ENCODE measurements around the gene RASGRP1. TPM values are rescaled to one million over a fixed set of nuclear protein-coding genes. Genes with fewer than 3 reads are reported as not detected.

RASGRP1 gene
- polyA plus RNA-seq, 3 donors, result 0.34 to 0.76 (median 0.40) TPM

- WGBS, 3 donors, result 63 to 72% (median 72%) methylated on average over 5 of the region's 5 CpGs
- no peak overlapping the region for H3K27ac ChIP-seq (ENCODE audit: low read depth, low read length)
Measured at GRCh38 chr15:38521316-38521715, 43.3 kb downstream of the RASGRP1 start.

DNA sequence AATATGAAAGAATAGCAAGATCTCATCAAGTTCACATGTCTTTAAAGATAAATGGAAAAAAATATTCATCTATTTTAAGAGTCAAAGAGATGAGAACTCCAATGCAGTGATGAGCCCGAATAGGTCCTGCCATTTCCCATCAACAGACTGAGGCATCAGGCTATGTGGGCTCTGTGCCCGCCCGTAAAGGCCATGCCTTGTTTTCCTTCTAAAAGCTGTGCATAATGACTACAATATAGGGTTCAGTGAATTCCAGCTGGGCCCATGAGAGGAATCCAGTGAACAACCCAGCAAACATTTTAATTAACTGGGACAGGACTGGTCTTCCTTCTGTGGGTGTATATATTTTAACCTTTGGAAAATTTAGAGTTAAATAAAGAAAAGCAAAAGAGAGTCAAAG lies 44.6 kb downstream of the RASGRP1 start:
- WGBS, 3 donors, result 91 to 99% (median 95%) methylated on average over 3 of the region's 3 CpGs
- no peak overlapping the region for H3K27ac ChIP-seq (ENCODE audit: low read depth, low read length)

DNA sequence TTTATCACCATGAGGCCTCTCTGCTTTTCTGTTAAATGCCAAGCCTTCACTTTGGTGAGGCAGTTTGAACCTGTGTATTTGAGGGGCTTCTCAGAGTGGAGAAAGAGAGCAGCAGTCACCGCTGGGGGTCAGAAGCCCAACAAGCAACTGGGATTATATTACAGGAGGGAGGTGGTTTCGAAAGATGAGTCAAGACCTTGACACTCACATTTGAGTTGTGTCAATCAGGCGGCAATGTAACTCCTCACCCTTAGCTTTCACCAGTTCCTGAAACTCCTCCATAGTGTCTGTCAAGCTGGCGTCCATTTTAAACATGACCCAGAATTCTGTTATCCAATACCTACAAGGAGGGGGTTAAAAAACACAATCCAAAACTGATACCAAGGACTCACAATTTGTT lies 46.5 kb downstream of the RASGRP1 start:
- 80 to 92% (median 84%) methylated on average over 4 of the region's 4 CpGs for WGBS, 3 donors

DNA sequence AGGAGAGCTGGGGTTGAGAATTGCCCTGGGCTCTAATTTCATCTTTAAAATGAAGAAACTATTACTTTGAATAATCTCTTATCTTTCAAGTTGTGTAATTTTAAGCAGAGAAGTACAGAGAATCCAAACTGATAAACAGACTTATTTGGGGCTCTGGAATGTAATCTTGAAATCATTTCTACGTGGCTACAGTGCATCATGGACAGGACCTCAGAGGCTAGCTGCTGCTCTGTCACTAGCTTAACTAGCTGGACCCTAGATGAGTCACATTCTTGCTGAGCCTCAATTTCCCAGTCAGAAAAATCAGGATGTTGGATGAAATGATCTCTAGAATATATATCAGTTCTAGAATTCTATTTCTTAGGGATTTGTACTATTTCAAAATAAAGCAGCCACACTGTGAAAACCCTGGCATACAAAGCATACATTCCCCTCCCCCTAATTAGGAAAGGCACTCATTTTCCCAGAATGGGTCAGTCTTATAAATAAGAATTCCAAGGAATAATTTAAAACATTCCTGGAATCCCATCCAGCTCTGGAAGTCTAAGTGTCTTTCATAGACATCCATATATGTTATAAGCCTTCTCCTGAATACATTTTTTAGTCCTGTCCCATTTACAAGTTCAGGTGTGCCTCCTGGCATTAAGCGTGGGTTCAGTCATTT lies 47.2 kb downstream of the RASGRP1 start:
- WGBS, 3 donors, result 62 to 73% (median 69%) methylated on average over 2 of the region's 2 CpGs
- no peak overlapping the region for H3K27ac ChIP-seq (ENCODE audit: low read depth, low read length)

More for the DNA sequence above, 46.5 kb downstream of the RASGRP1 start:
- no peak overlapping the region for H3K27ac ChIP-seq (ENCODE audit: low read depth, low read length)

DNA sequence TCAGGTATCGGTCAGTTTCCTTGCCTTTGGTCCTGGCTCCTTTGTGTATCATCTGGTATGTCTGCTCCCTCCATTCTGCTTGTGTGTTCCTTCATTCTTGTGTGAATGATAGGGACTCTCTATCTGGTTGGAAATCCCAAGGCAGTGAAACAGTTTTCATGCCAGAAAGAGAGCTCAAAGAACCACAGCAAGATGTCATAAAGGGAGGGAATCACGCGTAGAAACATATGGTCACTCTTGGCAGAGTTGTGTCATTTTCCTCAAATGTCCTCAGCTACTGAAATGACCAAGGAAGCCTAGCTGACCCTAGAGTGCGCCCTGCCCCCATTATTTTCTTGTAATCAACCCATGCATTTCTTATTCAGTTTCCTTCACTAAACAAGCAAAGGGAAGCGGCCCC lies 48.0 kb downstream of the RASGRP1 start:
- H3K27ac ChIP-seq (ENCODE audit: low read depth, low read length), result no peak overlapping the region
- 65 to 82% (median 73%) methylated on average over 5 of the region's 5 CpGs for WGBS, 3 donors

DNA sequence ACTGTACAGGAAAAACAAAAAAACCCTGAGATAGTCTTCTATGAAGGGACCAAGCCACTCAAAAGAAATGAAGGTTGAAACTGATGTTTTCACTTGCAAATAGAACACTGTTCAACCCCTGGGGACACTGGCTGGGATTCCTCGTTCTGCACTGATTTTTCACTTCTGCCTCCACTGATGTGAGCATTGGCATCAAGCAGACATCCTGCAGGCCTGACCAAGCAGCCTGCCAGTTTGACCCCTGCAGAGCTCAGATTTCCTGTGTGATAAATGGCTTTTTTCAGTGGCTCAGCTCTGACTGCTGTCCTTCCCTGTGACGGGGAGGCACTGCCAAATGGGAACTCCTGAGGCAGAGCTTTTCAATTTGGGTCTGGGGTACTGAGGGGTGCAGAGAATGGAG lies 50.0 kb downstream of the RASGRP1 start:
- no peak overlapping the region for H3K27ac ChIP-seq (ENCODE audit: low read depth, low read length)
- WGBS, 3 donors, result 58 to 72% (median 68%) methylated on average over 2 of the region's 2 CpGs

DNA sequence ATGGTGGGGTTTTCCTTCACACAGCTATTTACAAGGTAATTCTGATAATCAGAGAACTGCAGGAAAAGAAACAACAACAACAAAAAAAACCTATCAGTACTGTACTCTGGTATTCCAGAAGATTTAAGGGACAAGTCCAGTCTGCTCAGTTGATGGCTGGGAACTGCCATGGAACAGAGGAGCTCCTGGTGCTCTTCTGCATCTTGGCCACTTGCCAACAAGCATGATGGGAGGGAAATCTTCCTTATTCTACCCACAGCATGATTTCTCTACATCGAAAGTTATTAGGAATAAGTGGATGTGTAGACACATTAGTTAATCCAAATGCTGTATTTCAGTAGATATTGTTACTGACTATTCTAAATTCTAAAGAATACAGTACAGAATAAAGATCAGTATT lies 51.7 kb downstream of the RASGRP1 start:
- 78 to 94% (median 88%) methylated on average over 1 of the region's 1 CpG for WGBS, 3 donors

GRCh38 chr15:38509152-38509551 lies 55.5 kb downstream of the RASGRP1 start:
- 86 to 95% (median 90%) methylated on average over 4 of the region's 4 CpGs for WGBS, 3 donors
- no peak overlapping the region for H3K27ac ChIP-seq (ENCODE audit: low read depth, low read length)

More for the DNA sequence above, 51.7 kb downstream of the RASGRP1 start:
- no peak overlapping the region for H3K27ac ChIP-seq (ENCODE audit: low read depth, low read length)

- 59 to 86% (median 80%) methylated on average over 3 of the region's 3 CpGs for WGBS, 3 donors
- no peak overlapping the region for H3K27ac ChIP-seq (ENCODE audit: low read depth, low read length)
Measured at GRCh38 chr15:38508647-38509046, 56.0 kb downstream of the RASGRP1 start.

GRCh38 chr15:38507570-38507969 lies 57.0 kb downstream of the RASGRP1 start:
- no peak overlapping the region for H3K27ac ChIP-seq (ENCODE audit: low read depth, low read length)
- 83 to 91% (median 84%) methylated on average over 7 of the region's 7 CpGs for WGBS, 3 donors

GRCh38 chr15:38506997-38507396 lies 57.6 kb downstream of the RASGRP1 start:
- H3K27ac ChIP-seq (ENCODE audit: low read depth, low read length), result no peak overlapping the region
- 65 to 78% (median 74%) methylated on average over 4 of the region's 4 CpGs for WGBS, 3 donors

GRCh38 chr15:38504680-38505467 lies 59.7 kb downstream of the RASGRP1 start:
- WGBS, 3 donors, result 78 to 85% (median 81%) methylated on average over 4 of the region's 4 CpGs
- no peak overlapping the region for H3K27ac ChIP-seq (ENCODE audit: low read depth, low read length)

- 90 to 92% (median 92%) methylated on average over 2 of the region's 2 CpGs for WGBS, 3 donors
- H3K27ac ChIP-seq (ENCODE audit: low read depth, low read length), result no peak overlapping the region
Measured at GRCh38 chr15:38503496-38503895, 61.1 kb downstream of the RASGRP1 start.

DNA sequence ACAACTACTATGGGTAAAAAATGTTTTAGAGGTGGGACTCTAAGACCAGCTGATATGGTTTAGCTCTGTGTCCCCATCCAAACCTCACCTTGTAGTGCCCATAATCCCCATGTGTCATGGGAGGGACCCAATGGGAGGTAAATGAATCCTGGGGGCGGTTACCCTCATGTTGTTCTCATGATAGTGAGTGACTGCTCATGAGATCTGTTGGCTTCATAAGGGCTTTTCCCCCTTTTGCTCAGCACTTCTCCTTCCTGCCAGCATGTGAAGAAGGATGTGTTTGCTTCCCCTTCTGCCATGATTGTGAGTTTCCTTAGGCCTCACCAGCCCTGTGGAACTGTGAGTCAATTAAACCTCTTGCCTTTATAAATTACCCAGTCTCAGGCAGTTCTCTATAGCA lies 65.0 kb downstream of the RASGRP1 start:
- 94 to 100% (median 95%) methylated on average over 1 of the region's 1 CpG for WGBS, 3 donors
- no peak overlapping the region for H3K27ac ChIP-seq (ENCODE audit: low read depth, low read length)

GRCh38 chr15:38496151-38496550 lies 68.5 kb downstream of the RASGRP1 start:
- WGBS, 3 donors, result 85 to 94% (median 89%) methylated on average over 1 of the region's 1 CpG

DNA sequence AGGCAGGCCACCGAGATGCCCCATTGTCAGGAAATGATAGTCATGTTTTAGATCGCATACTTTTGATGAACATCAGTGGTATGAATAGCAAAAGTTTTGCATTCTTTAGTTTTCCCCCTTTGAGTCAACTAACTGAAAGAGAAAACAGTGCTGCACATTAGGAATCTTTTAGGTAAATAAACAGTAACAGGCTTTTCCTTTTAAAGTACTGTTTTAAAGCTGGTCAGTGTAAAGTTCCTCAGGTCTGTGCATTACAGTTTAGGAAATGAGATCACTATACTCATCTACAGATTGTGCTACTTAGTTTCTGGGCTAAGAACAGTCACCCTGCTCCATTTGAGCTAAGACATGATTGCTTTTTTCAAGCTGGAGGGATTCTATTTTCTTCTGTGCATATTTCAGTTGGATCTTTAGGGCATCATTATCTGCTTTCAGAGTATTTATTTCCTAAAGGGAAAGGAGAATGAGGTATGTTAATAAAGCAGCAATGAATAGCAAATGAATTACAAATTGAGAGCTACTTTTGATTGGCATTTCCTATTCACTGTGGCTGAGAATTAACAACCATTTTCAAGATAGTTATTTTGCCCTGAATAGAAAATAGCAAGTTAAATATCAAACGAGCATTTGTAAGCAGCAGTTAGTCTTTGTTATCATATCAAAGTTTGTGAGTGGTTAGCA lies 74.2 kb downstream of the RASGRP1 start:
- 74 to 85% (median 81%) methylated on average over 3 of the region's 3 CpGs for WGBS, 3 donors
- H3K27ac ChIP-seq (ENCODE audit: low read depth, low read length), result no peak overlapping the region

More at GRCh38 chr15:38496151-38496550, 68.5 kb downstream of the RASGRP1 start:
- no peak overlapping the region for H3K27ac ChIP-seq (ENCODE audit: low read depth, low read length)

GRCh38 chr15:38487378-38487777 lies 77.2 kb downstream of the RASGRP1 start:
- H3K27ac ChIP-seq (ENCODE audit: low read depth, low read length), result no peak overlapping the region
- WGBS, 3 donors, result 96 to 100% (median 97%) methylated on average over 1 of the region's 1 CpG

GRCh38 chr15:38486936-38487335 lies 77.7 kb downstream of the RASGRP1 start:
- WGBS, 3 donors, result 73 to 88% (median 81%) methylated on average over 2 of the region's 2 CpGs
- no peak overlapping the region for H3K27ac ChIP-seq (ENCODE audit: low read depth, low read length)

GRCh38 chr15:38482572-38482971 lies 82.0 kb downstream of the RASGRP1 start:
- no peak overlapping the region for H3K27ac ChIP-seq (ENCODE audit: low read depth, low read length)
